ENCODE results near the gene LAMA4.

Gene LAMA4

GRCh38 chr6:112234601-112235000, 19.8 kb downstream of the LAMA4 start:
- no peak for DNase-seq

- DNase-seq, result no peak
Observed at GRCh38 chr6:112233847-112234246, 20.5 kb downstream of the LAMA4 start.

- no peak for DNase-seq
Observed at GRCh38 chr6:112232845-112233256, 21.5 kb downstream of the LAMA4 start.

GRCh38 chr6:112231594-112232060, 22.7 kb downstream of the LAMA4 start:
- no peak for DNase-seq

GRCh38 chr6:112231164-112231563, 23.2 kb downstream of the LAMA4 start:
- DNase-seq, result no peak

- no peak for DNase-seq
Observed at GRCh38 chr6:112228480-112229332, 25.7 kb downstream of the LAMA4 start.

- DNase-seq, result no peak
Observed at GRCh38 chr6:112227992-112228391, 26.4 kb downstream of the LAMA4 start.

- no peak for DNase-seq
Observed at GRCh38 chr6:112227411-112227810, 27.0 kb downstream of the LAMA4 start.

- DNase-seq, result no peak
Observed at GRCh38 chr6:112225691-112226090, 28.7 kb downstream of the LAMA4 start.

GRCh38 chr6:112224088-112224487, 30.3 kb downstream of the LAMA4 start:
- no peak for DNase-seq

GRCh38 chr6:112223070-112223861, 31.1 kb downstream of the LAMA4 start:
- DNase-seq, result no peak

- no peak for DNase-seq
Observed at GRCh38 chr6:112221981-112222852, 32.1 kb downstream of the LAMA4 start.

- DNase-seq, result no peak
Observed at GRCh38 chr6:112221561-112221960, 32.8 kb downstream of the LAMA4 start.

GRCh38 chr6:112218563-112218962, 35.8 kb downstream of the LAMA4 start:
- DNase-seq, result no peak

GRCh38 chr6:112216662-112217551, 37.5 kb downstream of the LAMA4 start:
- DNase-seq, result no peak

GRCh38 chr6:112215488-112216284, 38.7 kb downstream of the LAMA4 start:
- DNase-seq, result no peak

GRCh38 chr6:112214739-112215269, 39.6 kb downstream of the LAMA4 start:
- no peak for DNase-seq

- DNase-seq, result no peak
Observed at GRCh38 chr6:112210852-112211251, 43.5 kb downstream of the LAMA4 start.

- no peak for DNase-seq
Observed at GRCh38 chr6:112209131-112209530, 45.2 kb downstream of the LAMA4 start.

- no peak for DNase-seq
Observed at GRCh38 chr6:112207776-112208175, 46.6 kb downstream of the LAMA4 start.

GRCh38 chr6:112207131-112207530, 47.2 kb downstream of the LAMA4 start:
- DNase-seq, result no peak
